SK-N-SH (cell line): ENCODE data around the gene KNCN. TPM values are rescaled to one million over a fixed set of nuclear protein-coding genes. Genes with fewer than 3 reads are reported as not detected.

Experiments used
- CTCF ChIA-PET: fragments of 300-600, 350-600 bp; formaldehyde crosslinking; extraction: SDS; loops from one replicate; lab custom pipeline; 2021; lab: Yijun Ruan, JAX
- POLR2A ChIA-PET: fragments of 350-600 bp; sonication (Branson Sonifier 250); formaldehyde crosslinking; extraction: SDS; loops from one replicate; lab custom pipeline; 2020; ENCODE audit warnings: antibody characterized with exemption, inconsistent platforms; lab: Yijun Ruan, JAX
- DNase-seq: peaks from one replicate; pipeline ENCODE4 v3.0.0; 2012
- H2AFZ ChIP-seq: fragments of 200-600 bp; sonication (generic); 2 replicates; pipeline ENCODE4 v1.8.1; 2016; ENCODE audit warnings: antibody characterized with exemption, mild to moderate bottlenecking, low read depth
- H3F3A ChIP-seq: fragments of 200-600 bp; sonication (generic); replicated peaks from 2 replicates; pipeline ENCODE3; 2016; ENCODE audit warnings: antibody characterized with exemption, mild to moderate bottlenecking; ENCODE audit not compliant: insufficient read depth
- H3K27ac ChIP-seq, 2 experiments: fragments of 200-500 bp in 1 of 2; fragments of 200-600 bp in 1 of 2; sonication (Bioruptor generic) in 1 of 2; sonication (generic), shearing (Covaris generic) in 1 of 2; 2 replicates each; pipeline versions ENCODE4 v1.5.1 to v1.6.1; 2014 to 2016; ENCODE audit warnings: low read depth in 2 of 2, inconsistent platforms in 1 of 2, low read length in 1 of 2, mild to moderate bottlenecking in 1 of 2, mixed read lengths in 1 of 2
- H3K27me3 ChIP-seq: fragments of 200-600 bp; sonication (generic), shearing (Covaris generic); 2 replicates; pipeline ENCODE4 v1.6.1; 2016; ENCODE audit warnings: mixed run types; ENCODE audit not compliant: insufficient read depth
- H3K36me3 ChIP-seq, 2 experiments: fragments of 200-500 bp in 1 of 2; fragments of 200-600 bp in 1 of 2; sonication (Bioruptor generic) in 1 of 2; sonication (generic) in 1 of 2; replicated peaks in 1 of 2; 2 replicates each; pipeline versions ENCODE3 to v1.5.1; 2014 to 2016; ENCODE audit warnings: low read length in 1 of 2, mild to moderate bottlenecking in 1 of 2; ENCODE audit not compliant: insufficient read depth in 2 of 2, control insufficient read depth in 1 of 2
- H3K4me1 ChIP-seq, 2 experiments: fragments of 200-500 bp in 1 of 2; fragments of 200-600 bp in 1 of 2; sonication (Bioruptor generic) in 1 of 2; sonication (generic), shearing (Covaris generic) in 1 of 2; 2 replicates each; pipeline versions ENCODE4 v1.5.1 to v1.6.1; 2014 to 2016; ENCODE audit warnings: low read depth in 1 of 2, low read length in 1 of 2, mixed run types in 1 of 2; ENCODE audit not compliant: insufficient read depth in 2 of 2, control insufficient read depth in 1 of 2
- H3K4me2 ChIP-seq: fragments of 200-600 bp; sonication (generic), shearing (Covaris generic); 2 replicates; pipeline ENCODE4 v1.6.1; 2017; ENCODE audit warnings: mixed run types
- H3K4me3 ChIP-seq, 2 experiments: fragments of 200-500 bp in 1 of 2; fragments of 200-600 bp in 1 of 2; sonication (Bioruptor generic) in 1 of 2; sonication (generic), shearing (Covaris generic) in 1 of 2; 2 replicates each; pipeline versions ENCODE4 v1.5.1 to v1.8.1; 2014 to 2016; ENCODE audit warnings: low read depth in 2 of 2, inconsistent platforms in 1 of 2, low read length in 1 of 2, mild to moderate bottlenecking in 1 of 2, mixed read lengths in 1 of 2, moderate library complexity in 1 of 2
- H3K79me2 ChIP-seq: fragments of 200-600 bp; sonication (generic); 2 replicates; pipeline ENCODE4 v1.8.1; 2017; ENCODE audit warnings: mild to moderate bottlenecking; ENCODE audit not compliant: insufficient read depth
- H3K9ac ChIP-seq: fragments of 200-600 bp; sonication (generic); 2 replicates; pipeline ENCODE4 v1.6.1; 2017; ENCODE audit warnings: mixed run types
- H3K9me2 ChIP-seq: fragments of 200-600 bp; sonication (generic); 2 replicates; pipeline ENCODE4 v1.6.1; 2017; ENCODE audit warnings: mixed run types
- H3K9me3 ChIP-seq: fragments of 200-600 bp; sonication (generic); 2 replicates; pipeline ENCODE4 v1.6.1; 2017; ENCODE audit warnings: mixed run types, mild to moderate bottlenecking, moderate library complexity
- H4K20me1 ChIP-seq: fragments of 200-600 bp; sonication (generic); 2 replicates; pipeline ENCODE4 v1.6.1; 2017; ENCODE audit warnings: mild to moderate bottlenecking, mixed run types; ENCODE audit not compliant: insufficient read depth
- CHD2 ChIP-seq: fragments of 150-350 bp; IDR thresholded peaks from 2 replicates; pipeline ENCODE4 v1.6.1; 2018; ENCODE audit warnings: low read length; ENCODE audit not compliant: partially characterized antibody
- ELF1 ChIP-seq: IDR thresholded peaks from 2 replicates; pipeline ENCODE4 v1.4.0; 2012
- EP300 ChIP-seq, 2 experiments: IDR thresholded peaks; 2 replicates each; pipeline versions ENCODE4 v1.4.0 to v1.6.1; 2012; ENCODE audit warnings: borderline replicate concordance in 1 of 2, low read depth in 1 of 2, low read length in 1 of 2
- FOXJ3 ChIP-seq: sonication (generic); formaldehyde crosslinking; IDR thresholded peaks from 2 replicates; pipeline ENCODE4 v1.5.1; 2020; ENCODE audit warnings: mild to moderate bottlenecking, missing genetic modification reagents
- FOXM1 ChIP-seq: IDR thresholded peaks from 2 replicates; pipeline ENCODE4 v1.4.0; 2012; ENCODE audit warnings: low read depth, mild to moderate bottlenecking
- GABPA ChIP-seq: IDR thresholded peaks from 2 replicates; pipeline ENCODE4 v1.4.0; 2012; ENCODE audit warnings: low read depth, mild to moderate bottlenecking
- MXI1 ChIP-seq: IDR thresholded peaks from 2 replicates; pipeline ENCODE4 v1.6.1; 2012; ENCODE audit warnings: mild to moderate bottlenecking, low read depth, low read length, improper control_type of control experiment
- NFIC ChIP-seq: IDR thresholded peaks from 2 replicates; pipeline ENCODE4 v1.4.0; 2012; ENCODE audit warnings: borderline replicate concordance
- NRF1 ChIP-seq: IDR thresholded peaks from 2 replicates; pipeline ENCODE4 v1.6.1; 2012; ENCODE audit warnings: low read depth, mild to moderate bottlenecking, low read length
- RAD21 ChIP-seq: IDR thresholded peaks from 2 replicates; pipeline ENCODE4 v1.6.1; 2012; ENCODE audit warnings: mild to moderate bottlenecking, low read length
- RFX5 ChIP-seq: IDR thresholded peaks from 2 replicates; pipeline ENCODE4 v1.6.1; 2012; ENCODE audit warnings: mild to moderate bottlenecking, improper control_type of control experiment, low read length
- TAF1 ChIP-seq: IDR thresholded peaks from 2 replicates; pipeline ENCODE4 v1.6.1; 2012; ENCODE audit warnings: low read depth, mild to moderate bottlenecking, low read length, moderate library complexity, borderline replicate concordance
- YY1 ChIP-seq: IDR thresholded peaks from 2 replicates; pipeline ENCODE4 v1.4.0; 2012; ENCODE audit warnings: low read depth, mild to moderate bottlenecking
- WGBS: methylation state at CpG from one replicate; pipeline ENCODE4 v1.1.6; 2017; ENCODE audit warnings: low lambda C conversion rate; 5-methylcytosine and 5-hydroxymethylcytosine counted together
- polyA plus RNA-seq, 3 experiments: library from polyadenylated mRNA; depleted of rRNA; stranded (reverse); fragments of >200 nt; gene quantifications; 2 replicates each; pipeline ENCODE4 v1.2.3, GENCODE V29; 2012
- TF ChIP-seq, protein P1 (sequence below): fragments of 150-350 bp; IDR thresholded peaks from 2 replicates; pipeline ENCODE4 v1.6.1; 2016; ENCODE audit warnings: mild to moderate bottlenecking, low read depth, low read length
- TF ChIP-seq, protein P2 (sequence below): IDR thresholded peaks from 2 replicates; pipeline ENCODE4 v1.4.0; 2012; ENCODE audit warnings: low read depth, borderline replicate concordance
- TF ChIP-seq, protein P3 (sequence below): IDR thresholded peaks from 2 replicates; pipeline ENCODE4; 2012
- TF ChIP-seq, protein P4 (sequence below): IDR thresholded peaks from 2 replicates; pipeline ENCODE4 v1.6.1; 2012; ENCODE audit warnings: mild to moderate bottlenecking, low read depth, low read length, moderate library complexity
- TF ChIP-seq, protein P5 (sequence below): IDR thresholded peaks from 2 replicates; pipeline ENCODE4 v1.4.0; 2012; ENCODE audit warnings: low read depth, borderline replicate concordance

Gene KNCN
- polyA plus RNA-seq, 1 of the 3 experiments (the other 2 are of a cell fraction) = not detected

DNA sequence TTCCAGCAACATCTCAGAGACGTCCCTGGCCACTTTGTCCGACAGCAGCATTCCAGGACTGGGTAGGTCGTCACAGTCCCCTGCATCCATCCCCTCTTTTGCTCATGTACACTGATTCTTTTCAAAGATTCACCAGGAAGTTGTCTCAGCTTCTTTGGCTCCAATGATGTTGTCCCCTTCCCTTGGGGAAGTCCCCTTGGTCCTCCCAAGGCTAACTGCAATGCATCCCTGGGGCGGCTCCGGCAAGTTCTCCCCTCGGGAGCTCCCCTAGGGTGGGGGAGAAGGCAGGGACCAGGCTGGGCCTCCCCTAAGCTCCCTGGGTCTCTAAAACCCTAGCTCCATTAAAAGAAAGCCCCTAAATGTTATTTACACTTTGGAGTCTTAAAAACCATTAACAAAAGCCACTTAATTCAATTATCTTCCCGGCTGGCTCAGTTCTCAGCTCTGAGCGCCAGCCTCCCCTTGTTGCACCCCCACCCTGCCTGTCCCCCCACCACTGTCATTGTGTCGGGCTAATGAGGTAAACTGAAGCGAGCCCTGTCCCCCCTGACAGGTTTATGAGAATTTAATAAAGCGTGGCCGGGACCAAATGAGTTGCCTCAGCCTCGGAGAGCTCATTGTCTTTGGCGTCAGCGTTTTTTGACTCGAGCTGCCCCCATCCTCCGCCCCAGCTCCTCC, 25.3 kb downstream of the KNCN start:
- Histone ChIP-seq H3K9ac (no peak overlapping the region), H3K9me3 (no peaks in the 10 kb centered on the region), H3F3A (peaks cover 18% of the 10 kb centered on the region), H3K4me3 (no peak overlapping the region), H4K20me1 (no peaks in the 10 kb centered on the region), H3K27ac (no peak overlapping the region), H3K79me2 (no peaks in the 10 kb centered on the region), H3K4me2 (no peak overlapping the region), H3K4me1 (peaks cover 0 to 19% of the 10 kb centered on the region in 2 experiments; a peak in 2 of 4 replicates), H2AFZ (no peak overlapping the region), H3K9me2 (no peaks in the 10 kb centered on the region), H3K36me3 (no peaks in the 10 kb centered on the region), H3K27me3 (no peaks in the 10 kb centered on the region; the same call in 1 of the 2 replicates)
- no peak for TF ChIP-seq NRF1
- TF ChIP-seq TAF1 = no peak
- no peak for TF ChIP-seq GABPA
- TF ChIP-seq, protein P1, sequence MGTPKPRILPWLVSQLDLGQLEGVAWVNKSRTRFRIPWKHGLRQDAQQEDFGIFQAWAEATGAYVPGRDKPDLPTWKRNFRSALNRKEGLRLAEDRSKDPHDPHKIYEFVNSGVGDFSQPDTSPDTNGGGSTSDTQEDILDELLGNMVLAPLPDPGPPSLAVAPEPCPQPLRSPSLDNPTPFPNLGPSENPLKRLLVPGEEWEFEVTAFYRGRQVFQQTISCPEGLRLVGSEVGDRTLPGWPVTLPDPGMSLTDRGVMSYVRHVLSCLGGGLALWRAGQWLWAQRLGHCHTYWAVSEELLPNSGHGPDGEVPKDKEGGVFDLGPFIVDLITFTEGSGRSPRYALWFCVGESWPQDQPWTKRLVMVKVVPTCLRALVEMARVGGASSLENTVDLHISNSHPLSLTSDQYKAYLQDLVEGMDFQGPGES = no peak
- no peak for TF ChIP-seq FOXM1
- TF ChIP-seq FOXJ3 (CRISPR knock-in tag) = no peak
- no peak for TF ChIP-seq YY1
- no peak for TF ChIP-seq MXI1
- TF ChIP-seq EP300 (IDR thresholded peaks at IDR 0.05; ENCODE audit: borderline replicate concordance in 1 of 2, low read depth in 1 of 2, low read length in 1 of 2) = no peak
- TF ChIP-seq ELF1 = no peak
- no peak for TF ChIP-seq NFIC
- TF ChIP-seq, protein P2, sequence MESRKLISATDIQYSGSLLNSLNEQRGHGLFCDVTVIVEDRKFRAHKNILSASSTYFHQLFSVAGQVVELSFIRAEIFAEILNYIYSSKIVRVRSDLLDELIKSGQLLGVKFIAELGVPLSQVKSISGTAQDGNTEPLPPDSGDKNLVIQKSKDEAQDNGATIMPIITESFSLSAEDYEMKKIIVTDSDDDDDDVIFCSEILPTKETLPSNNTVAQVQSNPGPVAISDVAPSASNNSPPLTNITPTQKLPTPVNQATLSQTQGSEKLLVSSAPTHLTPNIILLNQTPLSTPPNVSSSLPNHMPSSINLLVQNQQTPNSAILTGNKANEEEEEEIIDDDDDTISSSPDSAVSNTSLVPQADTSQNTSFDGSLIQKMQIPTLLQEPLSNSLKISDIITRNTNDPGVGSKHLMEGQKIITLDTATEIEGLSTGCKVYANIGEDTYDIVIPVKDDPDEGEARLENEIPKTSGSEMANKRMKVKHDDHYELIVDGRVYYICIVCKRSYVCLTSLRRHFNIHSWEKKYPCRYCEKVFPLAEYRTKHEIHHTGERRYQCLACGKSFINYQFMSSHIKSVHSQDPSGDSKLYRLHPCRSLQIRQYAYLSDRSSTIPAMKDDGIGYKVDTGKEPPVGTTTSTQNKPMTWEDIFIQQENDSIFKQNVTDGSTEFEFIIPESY = no peak
- TF ChIP-seq CHD2 = no peak
- TF ChIP-seq, protein P3, sequence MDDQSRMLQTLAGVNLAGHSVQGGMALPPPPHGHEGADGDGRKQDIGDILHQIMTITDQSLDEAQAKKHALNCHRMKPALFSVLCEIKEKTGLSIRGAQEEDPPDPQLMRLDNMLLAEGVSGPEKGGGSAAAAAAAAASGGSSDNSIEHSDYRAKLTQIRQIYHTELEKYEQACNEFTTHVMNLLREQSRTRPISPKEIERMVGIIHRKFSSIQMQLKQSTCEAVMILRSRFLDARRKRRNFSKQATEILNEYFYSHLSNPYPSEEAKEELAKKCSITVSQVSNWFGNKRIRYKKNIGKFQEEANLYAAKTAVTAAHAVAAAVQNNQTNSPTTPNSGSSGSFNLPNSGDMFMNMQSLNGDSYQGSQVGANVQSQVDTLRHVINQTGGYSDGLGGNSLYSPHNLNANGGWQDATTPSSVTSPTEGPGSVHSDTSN = no peak
- TF ChIP-seq, protein P4, sequence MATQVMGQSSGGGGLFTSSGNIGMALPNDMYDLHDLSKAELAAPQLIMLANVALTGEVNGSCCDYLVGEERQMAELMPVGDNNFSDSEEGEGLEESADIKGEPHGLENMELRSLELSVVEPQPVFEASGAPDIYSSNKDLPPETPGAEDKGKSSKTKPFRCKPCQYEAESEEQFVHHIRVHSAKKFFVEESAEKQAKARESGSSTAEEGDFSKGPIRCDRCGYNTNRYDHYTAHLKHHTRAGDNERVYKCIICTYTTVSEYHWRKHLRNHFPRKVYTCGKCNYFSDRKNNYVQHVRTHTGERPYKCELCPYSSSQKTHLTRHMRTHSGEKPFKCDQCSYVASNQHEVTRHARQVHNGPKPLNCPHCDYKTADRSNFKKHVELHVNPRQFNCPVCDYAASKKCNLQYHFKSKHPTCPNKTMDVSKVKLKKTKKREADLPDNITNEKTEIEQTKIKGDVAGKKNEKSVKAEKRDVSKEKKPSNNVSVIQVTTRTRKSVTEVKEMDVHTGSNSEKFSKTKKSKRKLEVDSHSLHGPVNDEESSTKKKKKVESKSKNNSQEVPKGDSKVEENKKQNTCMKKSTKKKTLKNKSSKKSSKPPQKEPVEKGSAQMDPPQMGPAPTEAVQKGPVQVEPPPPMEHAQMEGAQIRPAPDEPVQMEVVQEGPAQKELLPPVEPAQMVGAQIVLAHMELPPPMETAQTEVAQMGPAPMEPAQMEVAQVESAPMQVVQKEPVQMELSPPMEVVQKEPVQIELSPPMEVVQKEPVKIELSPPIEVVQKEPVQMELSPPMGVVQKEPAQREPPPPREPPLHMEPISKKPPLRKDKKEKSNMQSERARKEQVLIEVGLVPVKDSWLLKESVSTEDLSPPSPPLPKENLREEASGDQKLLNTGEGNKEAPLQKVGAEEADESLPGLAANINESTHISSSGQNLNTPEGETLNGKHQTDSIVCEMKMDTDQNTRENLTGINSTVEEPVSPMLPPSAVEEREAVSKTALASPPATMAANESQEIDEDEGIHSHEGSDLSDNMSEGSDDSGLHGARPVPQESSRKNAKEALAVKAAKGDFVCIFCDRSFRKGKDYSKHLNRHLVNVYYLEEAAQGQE = no peak
- TF ChIP-seq, protein P5, sequence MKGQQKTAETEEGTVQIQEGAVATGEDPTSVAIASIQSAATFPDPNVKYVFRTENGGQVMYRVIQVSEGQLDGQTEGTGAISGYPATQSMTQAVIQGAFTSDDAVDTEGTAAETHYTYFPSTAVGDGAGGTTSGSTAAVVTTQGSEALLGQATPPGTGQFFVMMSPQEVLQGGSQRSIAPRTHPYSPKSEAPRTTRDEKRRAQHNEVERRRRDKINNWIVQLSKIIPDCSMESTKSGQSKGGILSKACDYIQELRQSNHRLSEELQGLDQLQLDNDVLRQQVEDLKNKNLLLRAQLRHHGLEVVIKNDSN = no peak
- no peak for TF ChIP-seq RAD21
- no peak for TF ChIP-seq RFX5
- no peak for DNase-seq
- ChIA-PET POLR2A (no interaction called here), CTCF (interaction anchor here (0.8 to 17.9 kb wide), 18 partner anchors 9 to 199 kb away, joined by 3 to 496 read pairs (median 8); partner anchors contain the start of gene EFCAB14)
- 90% methylated on average over 17 of the region's 17 CpGs for WGBS
